GM18867 (cell line): ENCODE results near the gene ZNF70.

ENCODE experiments used
- ATAC-seq: cut with Tn5 transposase; IDR thresholded peaks from one replicate; pipeline ENCODE4 v1.9.1; 2021; ENCODE audit warnings: mild to moderate bottlenecking, moderate library complexity; ENCODE audit not compliant: unreplicated experiment

Gene ZNF70

GRCh38 chr22:23695571-23696325 is 55.2 kb downstream of the ZNF70 start:
- ATAC-seq, result no peak

- ATAC-seq, result no peak
Observed at GRCh38 chr22:23695141-23695540, 55.8 kb downstream of the ZNF70 start.

- no peak for ATAC-seq
Observed at GRCh38 chr22:23693979-23694680, 56.8 kb downstream of the ZNF70 start.

GRCh38 chr22:23692598-23693291 is 58.2 kb downstream of the ZNF70 start:
- ATAC-seq, result no peak

GRCh38 chr22:23691748-23692423 is 59.0 kb downstream of the ZNF70 start:
- ATAC-seq, result no peak

- ATAC-seq, result no peak
Observed at GRCh38 chr22:23690713-23691112, 60.2 kb downstream of the ZNF70 start, which contains the start of gene RGL4. RGL4 (plus strand) TSS chr22:23691013; CDS start chr22:23692031, 1,018 bp downstream.

GRCh38 chr22:23689414-23689813 is 61.5 kb downstream of the ZNF70 start:
- ATAC-seq, result no peak
